HUDEP-2 (cell line): ENCODE data around the gene PRSS8.
"Not testable (repeated sequence)": the region's sequence is repeated elsewhere in the genome, so short reads cannot be mapped to it uniquely, and the experiment has no call there.

ENCODE experiments used
- DNase-seq, 76 experiments: peaks; one replicate each; lab custom pipeline; 2025; ENCODE audit not compliant: unreplicated experiment in 76 of 76; lab: John Stamatoyannopoulos, UW

Gene PRSS8

DNA sequence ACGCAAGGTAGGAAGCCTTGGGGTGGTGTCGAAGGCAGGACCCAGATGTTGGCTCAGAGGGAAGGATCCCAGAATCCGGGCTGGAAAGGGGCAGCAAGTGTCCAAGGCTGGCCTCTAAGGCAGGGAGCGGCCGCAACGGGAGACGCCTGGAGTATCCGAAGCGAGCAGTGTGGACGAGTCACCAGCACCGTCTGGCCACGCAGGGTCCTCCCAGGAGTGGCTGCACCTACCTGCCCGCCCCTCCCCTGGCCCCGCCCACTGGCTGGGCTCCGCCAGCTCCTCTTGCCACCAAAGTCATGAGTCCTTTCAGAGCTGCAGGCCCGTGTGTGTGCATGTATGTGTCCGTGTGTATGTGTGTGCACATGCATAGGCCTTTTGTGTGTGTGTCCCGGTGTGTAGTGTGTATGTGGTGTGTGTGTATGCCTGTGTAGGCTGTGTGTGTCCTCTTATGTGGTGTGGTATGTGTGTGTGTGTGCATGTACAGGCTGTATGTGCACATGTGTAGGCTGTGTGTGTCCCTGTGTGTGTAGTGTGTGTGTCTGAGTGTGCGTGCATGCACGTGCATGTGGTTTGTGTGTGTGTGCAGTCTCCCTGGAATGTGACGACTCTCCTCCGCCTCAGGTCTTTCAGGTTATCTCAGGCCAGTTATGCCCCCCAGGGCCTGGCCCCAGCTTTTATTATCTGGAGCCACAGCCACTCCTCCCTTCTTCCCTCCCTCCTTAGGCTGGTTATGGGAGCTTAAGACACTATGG, at the start of gene PRSS8:
TSS of gene PRSS8 (minus strand) at position 193 of the 752 bp plus-strand sequence. CDS start 229 bp downstream, outside the sequence.
- DNase-seq = peak in 16 of 76 experiments; percentile 1 to 50 (median 20)

DNA sequence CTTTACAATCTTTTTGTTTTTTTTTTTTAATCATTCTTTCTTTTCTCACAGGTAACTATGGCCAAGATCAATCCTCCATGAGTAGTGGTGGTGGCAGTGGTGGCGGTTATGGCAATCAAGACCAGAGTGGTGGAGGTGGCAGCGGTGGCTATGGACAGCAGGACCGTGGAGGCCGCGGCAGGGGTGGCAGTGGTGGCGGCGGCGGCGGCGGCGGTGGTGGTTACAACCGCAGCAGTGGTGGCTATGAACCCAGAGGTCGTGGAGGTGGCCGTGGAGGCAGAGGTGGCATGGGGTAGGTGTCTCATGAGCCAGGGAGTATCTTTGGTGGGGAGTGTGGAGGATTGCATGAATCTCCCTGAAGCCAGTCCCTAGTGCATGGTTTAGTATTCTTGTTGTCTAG, 49.4 kb upstream of the PRSS8 start:
- DNase-seq = no peak

GRCh38 chr16:31183432-31184428, 48.2 kb upstream of the PRSS8 start:
- DNase-seq = no peak

- DNase-seq = no peak
These were observed 46.9 kb upstream of the PRSS8 start for GRCh38 chr16:31182391-31182790.

DNA sequence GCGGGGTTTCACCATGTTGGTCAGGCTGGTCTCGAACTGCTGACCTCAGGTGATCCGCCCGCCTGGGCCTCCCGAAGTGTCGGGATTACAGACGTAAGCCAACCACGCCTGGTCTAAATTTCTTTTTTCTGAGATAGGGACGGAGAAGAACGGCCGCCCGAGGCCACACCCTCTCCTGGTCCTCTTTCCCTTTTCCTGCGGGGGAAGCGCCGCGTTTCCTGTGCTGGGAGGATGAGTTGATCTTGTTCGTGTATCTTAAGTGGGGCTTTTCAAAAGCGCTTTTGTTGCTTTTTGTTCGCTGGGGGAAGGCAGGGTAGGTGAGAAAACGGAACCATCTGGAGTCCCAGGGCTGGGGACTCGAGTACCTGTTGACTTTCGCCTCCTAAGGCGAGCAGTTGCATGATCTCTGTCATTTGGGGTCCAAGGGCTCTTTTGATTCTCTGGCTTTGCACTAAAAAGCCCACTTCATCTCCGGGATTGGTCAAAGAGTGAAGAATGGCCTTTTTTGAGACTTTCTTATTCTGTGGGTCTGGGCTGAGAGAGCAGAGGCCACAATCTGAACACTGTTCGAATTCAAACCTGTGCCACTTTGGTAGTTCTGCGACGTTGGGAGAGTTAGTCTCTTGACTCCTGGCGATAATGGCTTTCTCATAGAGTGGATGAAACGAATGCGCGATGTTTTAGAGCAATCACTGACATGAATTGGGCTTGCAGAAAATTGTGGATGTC, 45.7 kb upstream of the PRSS8 start:
- peak in 32 of 76 experiments; percentile 16 to 51 (median 29) for DNase-seq

- DNase-seq = peak in 70 of 76 experiments; percentile 26 to 99 (median 76)
These were observed 44.4 kb upstream of the PRSS8 start, which contains the start of gene FUS for GRCh38 chr16:31179747-31180459. Gene FUS, plus strand, starts transcription at chr16:31180139. Its CDS starts 76 bp downstream, at chr16:31180215.

DNA sequence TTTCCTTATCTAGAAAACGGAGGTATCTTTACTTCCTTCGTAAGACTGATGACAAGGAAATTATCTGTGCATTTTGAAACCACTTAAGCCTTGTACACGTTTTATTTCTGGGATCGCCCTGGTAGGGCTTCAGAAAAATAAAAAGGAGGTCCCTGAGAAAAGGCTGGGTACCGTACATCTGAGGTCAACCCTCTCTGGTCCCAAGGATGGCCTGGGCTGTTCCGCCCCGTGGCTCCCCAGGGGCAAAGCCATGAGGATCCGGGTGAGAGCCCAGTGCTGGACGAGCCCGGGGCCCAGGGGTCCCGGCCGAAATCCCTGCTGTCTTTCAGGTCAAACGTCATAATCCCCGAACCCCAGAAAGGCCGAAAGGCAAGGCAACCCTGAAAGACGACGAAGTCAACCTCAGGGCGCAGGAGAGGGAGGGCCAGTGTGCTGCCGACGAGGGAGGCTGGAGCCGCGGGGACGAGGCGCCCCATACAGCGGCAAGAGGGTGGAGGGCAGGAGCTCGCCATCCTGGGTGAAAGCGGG, 43.8 kb upstream of the PRSS8 start:
- no peak for DNase-seq

DNA sequence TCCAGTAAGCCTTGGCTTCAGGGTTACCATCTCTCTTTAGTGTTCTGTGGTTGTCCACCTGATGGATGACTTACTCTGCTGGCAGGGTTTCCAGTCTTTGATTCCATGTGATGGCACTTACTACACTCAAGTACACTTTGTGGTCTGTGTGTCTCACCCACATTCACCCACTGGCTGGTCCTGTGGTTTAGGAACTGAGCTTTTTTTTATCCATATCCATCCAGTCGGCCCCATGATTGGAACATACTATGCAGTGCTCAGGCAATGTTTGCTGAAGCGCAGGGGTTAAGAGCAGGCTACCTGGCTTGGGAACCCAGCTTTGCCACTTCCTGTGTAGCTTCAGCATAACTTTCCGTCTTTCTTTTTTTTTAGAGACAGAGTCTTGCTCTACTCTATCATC, 41.6 kb upstream of the PRSS8 start:
- peak in 11 of 76 experiments; percentile 3 to 57 (median 23) for DNase-seq

DNA sequence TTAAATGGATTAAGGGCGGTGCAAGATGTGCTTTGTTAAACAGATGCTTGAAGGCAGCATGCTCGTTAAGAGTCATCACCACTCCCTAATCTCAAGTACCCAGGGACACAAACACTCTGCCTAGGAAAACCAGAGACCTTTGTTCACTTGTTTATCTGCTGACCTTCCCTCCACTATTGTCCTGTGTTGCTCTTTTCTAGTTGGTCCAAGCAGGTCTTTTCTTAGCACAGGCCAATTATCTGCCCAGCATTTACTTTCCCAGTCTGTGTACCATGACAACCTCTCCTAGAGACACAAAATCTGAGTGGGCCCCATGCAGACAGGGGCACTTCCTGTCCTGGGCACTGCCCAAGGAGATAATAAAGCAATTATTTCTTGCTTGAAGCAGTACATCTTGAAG, 34.5 kb upstream of the PRSS8 start:
- DNase-seq = peak in 3 of 76 experiments; percentile 3 to 30 (median 7)

DNA sequence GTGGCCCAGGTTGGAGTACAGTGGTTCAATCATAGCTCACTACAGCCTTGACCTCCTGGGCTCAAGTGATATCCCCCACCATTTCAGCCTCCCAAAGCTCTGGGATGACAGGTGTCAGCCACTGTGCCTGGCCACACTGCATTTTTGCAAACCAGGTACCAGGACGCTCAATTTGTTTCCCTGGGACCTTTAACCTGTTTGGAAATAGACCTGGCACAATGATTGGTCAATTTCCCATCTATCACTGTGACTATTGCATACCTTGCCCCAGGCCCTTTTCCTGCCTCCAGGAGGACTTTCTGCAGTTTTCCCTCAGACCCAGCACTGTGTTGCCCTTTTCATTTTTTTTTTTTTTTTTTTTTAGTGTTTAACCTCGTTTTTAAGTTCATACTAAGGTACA, 33.3 kb upstream of the PRSS8 start:
- DNase-seq = no peak

GRCh38 chr16:31167315-31167714, 31.8 kb upstream of the PRSS8 start:
- no peak for DNase-seq

DNA sequence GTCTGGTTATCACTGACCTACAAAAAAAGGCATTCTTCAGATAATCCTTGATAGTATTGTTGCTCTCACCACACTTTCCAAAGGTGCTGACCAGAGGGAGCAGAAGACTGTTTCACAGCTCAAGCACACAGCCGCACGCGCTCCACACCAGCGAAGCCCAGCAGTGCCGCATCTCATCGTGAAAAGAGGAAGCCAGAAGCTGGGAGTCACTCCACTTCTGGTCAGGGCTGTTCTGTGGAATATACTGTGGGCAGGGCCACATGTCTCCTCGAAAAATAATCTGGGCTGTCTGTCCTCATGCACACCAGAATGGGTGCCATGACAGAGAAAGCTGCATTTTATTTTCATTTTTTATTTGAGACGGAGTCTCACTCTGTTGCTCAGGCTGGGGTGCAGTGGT, 21.6 kb upstream of the PRSS8 start:
- DNase-seq = peak in 9 of 76 experiments; percentile 6 to 31 (median 9)

DNA sequence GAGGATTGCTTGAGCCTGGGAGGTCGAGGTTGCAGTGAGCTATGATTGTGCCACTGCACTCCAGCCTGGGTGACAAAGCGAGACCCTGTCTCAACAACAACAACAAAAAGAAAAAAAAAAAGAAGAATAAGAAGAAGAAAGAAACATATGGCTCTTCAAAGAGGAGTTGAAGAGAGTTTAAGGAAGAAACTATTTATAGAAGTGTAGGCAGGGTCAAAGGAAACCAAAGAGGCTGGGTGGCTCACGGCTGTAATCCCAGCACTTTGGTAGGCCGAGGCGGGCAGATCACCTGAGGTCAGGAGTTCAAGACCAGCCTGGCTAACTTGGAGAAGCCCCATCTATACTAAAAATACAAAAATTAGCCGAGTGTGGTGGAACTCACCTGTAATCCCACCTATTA, 15.4 kb upstream of the PRSS8 start:
- DNase-seq = not testable (repeated sequence)

- DNase-seq = no peak
These were observed 14.7 kb upstream of the PRSS8 start, which contains the start of gene PRSS36 for GRCh38 chr16:31149894-31150890. Gene PRSS36, minus strand, starts transcription at chr16:31150066. Its CDS starts 31 bp downstream, at chr16:31150035.

DNA sequence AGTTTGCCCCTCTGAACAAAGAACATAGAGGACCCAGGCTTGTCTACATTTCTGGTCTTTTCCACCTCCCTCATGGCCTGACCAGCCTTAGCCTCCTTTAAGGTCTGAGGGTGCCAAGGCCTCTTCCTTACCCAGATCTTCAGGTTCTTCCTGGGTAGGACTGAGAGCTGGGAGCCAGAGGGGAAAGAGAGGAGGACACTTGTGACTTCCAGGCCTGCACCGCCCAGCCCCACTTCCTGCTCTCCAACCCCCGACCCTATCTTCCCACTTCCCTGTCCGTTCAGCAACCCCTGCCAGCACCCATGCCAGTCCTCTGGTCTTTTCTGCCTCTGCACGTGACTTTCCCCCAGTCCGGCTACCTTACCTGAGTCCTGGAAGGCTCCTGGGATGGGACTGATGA, 13.8 kb upstream of the PRSS8 start:
- no peak for DNase-seq

- DNase-seq = no peak
These were observed 13.4 kb upstream of the PRSS8 start for GRCh38 chr16:31148896-31149295.

DNA sequence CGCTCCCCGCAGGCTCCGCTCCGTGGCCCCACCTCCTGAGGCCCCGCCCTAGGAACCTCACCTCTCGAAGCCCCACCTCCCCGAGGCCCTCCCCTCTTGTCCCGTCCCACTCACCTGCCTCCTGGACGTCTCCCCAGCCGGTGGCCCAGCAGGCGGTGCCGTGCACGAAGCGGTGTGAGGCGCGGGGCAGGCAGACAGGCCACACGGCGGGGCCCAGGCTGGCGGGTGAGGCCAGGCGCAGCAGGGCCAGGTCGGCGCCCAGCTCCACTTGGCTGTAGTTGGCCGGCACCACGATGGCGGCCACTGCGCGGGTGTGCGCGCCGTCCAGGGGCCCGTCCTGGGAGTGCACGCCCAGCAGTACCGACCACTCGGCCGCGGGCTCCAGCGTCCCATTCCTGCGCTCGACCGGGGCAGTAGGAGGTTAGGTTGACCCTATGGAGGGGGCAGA, 12.8 kb upstream of the PRSS8 start:
- no peak for DNase-seq

DNA sequence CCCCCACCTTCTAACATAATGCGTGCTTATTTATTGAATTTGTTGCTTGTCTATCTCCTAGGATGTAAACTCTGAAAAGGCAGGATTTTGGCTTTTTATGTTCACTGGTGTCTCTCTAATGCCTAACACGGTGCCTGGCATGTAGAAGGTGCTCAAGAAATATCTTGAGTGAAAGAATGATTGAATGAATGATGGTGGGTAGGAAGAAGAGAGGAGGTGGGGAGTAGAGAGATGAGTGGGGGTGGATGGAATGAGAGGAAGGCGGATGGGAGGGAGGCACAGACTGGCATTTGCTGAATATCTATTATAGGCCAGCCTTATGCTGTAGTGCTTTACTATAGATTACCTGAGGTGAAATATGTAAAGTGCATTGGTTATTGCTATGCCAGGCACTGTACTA, 12.0 kb upstream of the PRSS8 start:
- DNase-seq = no peak
